Keratinocyte (primary cell): Measurements from ENCODE around the gene LCORL. TPM values are rescaled to one million over a fixed set of nuclear protein-coding genes. Genes with fewer than 3 reads are reported as not detected.

Experiments used
- DNase-seq: peaks from one replicate; pipeline ENCODE4 v3.0.0-alpha.2; 2011; ENCODE audit warnings: low read depth, missing footprints, low spot score
- FAIRE-seq: peaks from 2 replicates; lab custom pipeline; 2011; peaks lifted over from hg19 to GRCh38; lab: Jason Lieb, UNC
- H2AFZ ChIP-seq: 2 replicates; pipeline ENCODE4 v1.6.0; 2012; ENCODE audit warnings: low read length, control low read depth, inconsistent platforms; ENCODE audit not compliant: control insufficient read depth
- H3K27ac ChIP-seq: 2 replicates; pipeline ENCODE4 v1.5.1; 2011; ENCODE audit warnings: low read length; ENCODE audit not compliant: control insufficient read depth, insufficient read depth
- H3K27me3 ChIP-seq: 3 replicates; pipeline ENCODE4 v1.6.0; 2011; ENCODE audit warnings: low read length; ENCODE audit not compliant: control insufficient read depth, insufficient read depth; ENCODE audit errors: extremely low read depth
- H3K36me3 ChIP-seq, 2 experiments: 2 replicates in 1 of 2; 3 replicates in 1 of 2; pipeline ENCODE4 v1.5.1; 2011; ENCODE audit warnings: low read length in 2 of 2, mild to moderate bottlenecking in 1 of 2; ENCODE audit not compliant: control insufficient read depth in 2 of 2, insufficient read depth in 2 of 2; ENCODE audit errors: extremely low read depth in 1 of 2
- H3K4me1 ChIP-seq: 3 replicates; pipeline ENCODE4 v1.5.1; 2011; ENCODE audit warnings: low read length; ENCODE audit not compliant: control insufficient read depth, insufficient read depth; ENCODE audit errors: extremely low read depth
- H3K4me2 ChIP-seq: 3 replicates; pipeline ENCODE4 v1.6.0; 2011; ENCODE audit warnings: low read depth, low read length; ENCODE audit not compliant: control insufficient read depth, insufficient read depth; ENCODE audit errors: extremely low read depth
- H3K4me3 ChIP-seq, 3 experiments: fragments of 200-600 bp in 1 of 3; sonication (generic) in 1 of 3; 2 replicates in 2 of 3; 3 replicates in 1 of 3; pipeline ENCODE4 v1.5.1; 2011 to 2016; ENCODE audit warnings: low read length in 3 of 3, mild to moderate bottlenecking in 3 of 3, control low read depth in 2 of 3, inconsistent platforms in 1 of 3, low read depth in 1 of 3, mixed read lengths in 1 of 3, mixed run types in 1 of 3, moderate library complexity in 1 of 3; ENCODE audit not compliant: control insufficient read depth in 2 of 3, insufficient read depth in 2 of 3; ENCODE audit errors: extremely low read depth in 1 of 3
- H3K79me2 ChIP-seq: 2 replicates; pipeline ENCODE4 v1.6.0; 2012; ENCODE audit warnings: low read length; ENCODE audit not compliant: control insufficient read depth, insufficient read depth
- H3K9ac ChIP-seq: 3 replicates; pipeline ENCODE4 v1.6.0; 2011; ENCODE audit warnings: low read length; ENCODE audit not compliant: control insufficient read depth, insufficient read depth; ENCODE audit errors: extremely low read depth
- H3K9me1 ChIP-seq: 3 replicates; pipeline ENCODE4 v1.6.0; 2011; ENCODE audit warnings: low read length; ENCODE audit not compliant: control insufficient read depth, insufficient read depth; ENCODE audit errors: extremely low read depth
- H3K9me3 ChIP-seq: 2 replicates; pipeline ENCODE4 v1.5.1; 2012; ENCODE audit warnings: low read depth, low read length; ENCODE audit not compliant: control insufficient read depth
- H4K20me1 ChIP-seq: 3 replicates; pipeline ENCODE4 v1.6.0; 2011; ENCODE audit warnings: low read length; ENCODE audit not compliant: control insufficient read depth, insufficient read depth; ENCODE audit errors: extremely low read depth
- CTCF ChIP-seq, 3 experiments: IDR thresholded peaks in 1 of 3; conservative IDR thresholded peaks in 1 of 3; optimal IDR thresholded peaks in 1 of 3; 2 replicates in 2 of 3; 3 replicates in 1 of 3; pipeline versions ENCODE3 to v1.5.1; 2011; ENCODE audit warnings: low read length in 3 of 3, mild to moderate bottlenecking in 3 of 3, moderate library complexity in 2 of 3, control low read depth in 1 of 3, inconsistent platforms in 1 of 3; ENCODE audit not compliant: insufficient read depth in 2 of 3; ENCODE audit errors: extremely low read depth in 1 of 3
- EZH2 ChIP-seq: IDR thresholded peaks from one replicate; pipeline ENCODE4 v1.6.1; 2012; ENCODE audit warnings: inconsistent platforms, mild to moderate bottlenecking, low read length, moderate library complexity
- dilution Hi-C: fragments of 300-500 bp; cut with MboI; formaldehyde crosslinking; loops from one replicate; pipeline ENCODE4 v1.7.0; 2020; ENCODE audit warnings: low sequenced_read_pairs; ENCODE audit not compliant: extremely low pct_ligation_motif_present
- polyA plus RNA-seq, 5 experiments: library from polyadenylated mRNA; depleted of rRNA in 3 of 5; stranded (reverse) in 3 of 5; stranded (forward) in 1 of 5; unstranded in 1 of 5; fragments of >200 nt; gene quantifications; 1 replicate in 1 of 5; 2 replicates in 3 of 5; 3 replicates in 1 of 5; pipeline versions ENCODE4 v1.2.1 to v1.2.3, GENCODE V29; 2011 to 2012; ENCODE audit warnings: missing spikeins in 2 of 5, low read depth in 1 of 5, low replicate concordance in 1 of 5

Gene LCORL
- polyA plus RNA-seq, 1 donor (not counting 4 experiments of a cell fraction or from before 2014, with no cell fraction given): 3.3 TPM

- FAIRE-seq (no peak), DNase-seq (no peak)
- no peak overlapping the region for H3K4me2 ChIP-seq
- no peak overlapping the region for H3K27ac ChIP-seq
- no peaks in the 10 kb centered on the region for H4K20me1 ChIP-seq
- dilution Hi-C loops: no loop called here
- no peaks in the 10 kb centered on the region for H3K9me3 ChIP-seq
- no peaks in the 10 kb centered on the region for H3K36me3 ChIP-seq
- no peaks in the 10 kb centered on the region for H3K27me3 ChIP-seq
- H2AFZ ChIP-seq: no peak overlapping the region
- peaks cover 4% of the 10 kb centered on the region for H3K79me2 ChIP-seq
- no peak overlapping the region for H3K4me3 ChIP-seq
- no peaks in the 10 kb centered on the region for H3K9me1 ChIP-seq
- no peak overlapping the region for H3K9ac ChIP-seq
- no peak for TF ChIP-seq EZH2
- no peak for TF ChIP-seq CTCF (optimal IDR thresholded peaks at IDR 0.05 in 1 of 3, IDR thresholded peaks at IDR 0.05 in 1 of 3, conservative IDR thresholded peaks at IDR 0.05 in 1 of 3; ENCODE audit: extremely low read depth in 1 of 3, insufficient read depth in 2 of 3, low read length in 3 of 3)
- peaks cover 4% of the 10 kb centered on the region for H3K4me1 ChIP-seq
Observed at GRCh38 chr4:18025288-18025687, 3.7 kb upstream of the LCORL start.

GRCh38 chr4:18022572-18023050 is 1.1 kb upstream of the LCORL start:
- peak; percentile 69 for TF ChIP-seq EZH2
- TF ChIP-seq CTCF (optimal IDR thresholded peaks at IDR 0.05 in 1 of 3, IDR thresholded peaks at IDR 0.05 in 1 of 3, conservative IDR thresholded peaks at IDR 0.05 in 1 of 3; ENCODE audit: extremely low read depth in 1 of 3, insufficient read depth in 2 of 3, low read length in 3 of 3): no peak
- Histone ChIP-seq H3K9me3 (no peaks in the 10 kb centered on the region), H3K4me3 (peak overlapping the region; percentile 88 to 95 (median 93)), H3K9ac (peak overlapping the region; percentile 86), H3K27ac (no peak overlapping the region), H3K79me2 (peaks cover 29% of the 10 kb centered on the region), H3K27me3 (no peaks in the 10 kb centered on the region), H3K9me1 (no peaks in the 10 kb centered on the region), H3K4me1 (peaks cover 4% of the 10 kb centered on the region), H2AFZ (peak overlapping the region; percentile 97), H3K4me2 (peak overlapping the region; percentile 97), H4K20me1 (no peaks in the 10 kb centered on the region), H3K36me3 (no peaks in the 10 kb centered on the region)
- FAIRE-seq (no peak), DNase-seq (no peak)
- dilution Hi-C loops: no loop called here
